GM12878 (cell line): ENCODE results near the gene LHX6. TPM values are rescaled to one million over a fixed set of nuclear protein-coding genes. Genes with fewer than 3 reads are reported as not detected.

Source experiments
- ATAC-seq: fragments of 200-7000 bp; cut with Tn5 transposase; 3 replicates; pipeline ENCODE4 v1.9.1; 2020; ENCODE audit warnings: mild to moderate bottlenecking, moderate library complexity
- BruUV-seq: library from RNA; stranded (reverse); fragments of 400-500 nt; replicated peaks from 2 replicates; lab custom pipeline; 2021; lab: Mats Ljungman, UMichigan
- CTCF ChIA-PET: fragments of 300-600 bp; sonication (Branson Sonifier 250); formaldehyde crosslinking; extraction: SDS; loops from one replicate; lab custom pipeline; 2021; ENCODE audit warnings: inconsistent platforms; lab: Yijun Ruan, JAX
- POLR2A ChIA-PET: fragments of 350-600 bp; formaldehyde crosslinking; extraction: SDS; loops from one replicate; lab custom pipeline; 2021; ENCODE audit warnings: inconsistent platforms; lab: Charles Lee
- RAD21 ChIA-PET: fragments of 300-600 bp; sonication (Branson Sonifier 250); formaldehyde crosslinking; loops from one replicate; lab custom pipeline; 2023; ENCODE audit warnings: antibody characterized with exemption; ENCODE audit not compliant: unreplicated experiment; lab: Charles Lee
- SMC1A ChIA-PET: fragments of 300-600 bp; sonication (Branson Sonifier 250); formaldehyde crosslinking; loops from one replicate; lab custom pipeline; 2023; ENCODE audit not compliant: unreplicated experiment, uncharacterized antibody; lab: Charles Lee
- DNase-seq: peaks from one replicate; pipeline ENCODE4 v3.0.0-alpha.2; 2011; ENCODE audit warnings: low read depth, low spot score
- FAIRE-seq: peaks from 3 replicates; lab custom pipeline; 2011; peaks lifted over from hg19 to GRCh38; lab: Jason Lieb, UNC
- H2AFZ ChIP-seq: 2 replicates; pipeline ENCODE4 v1.6.0; 2011; ENCODE audit warnings: low read depth, low read length, control low read depth; ENCODE audit not compliant: control insufficient read depth
- H3K27ac ChIP-seq: 2 replicates; pipeline ENCODE4 v1.5.1; 2011; ENCODE audit warnings: control low read depth; ENCODE audit not compliant: control insufficient read depth, insufficient read depth
- H3K27me3 ChIP-seq, 2 experiments: replicated peaks in 1 of 2; 2 replicates each; pipeline versions ENCODE4 v1.6.0 to v1.6.1; 2011; ENCODE audit warnings: low read length in 1 of 2; ENCODE audit not compliant: control insufficient read depth in 2 of 2, insufficient read depth in 2 of 2
- H3K36me3 ChIP-seq, 2 experiments: 2 replicates each; pipeline ENCODE4 v1.5.1; 2011; ENCODE audit warnings: low read length in 1 of 2; ENCODE audit not compliant: control insufficient read depth in 2 of 2, insufficient read depth in 2 of 2
- H3K4me1 ChIP-seq: 2 replicates; pipeline ENCODE4 v1.6.1; 2011; ENCODE audit warnings: mild to moderate bottlenecking, low read length, moderate library complexity, mixed read lengths; ENCODE audit not compliant: control insufficient read depth, insufficient read depth
- H3K4me2 ChIP-seq: 2 replicates; pipeline ENCODE4 v1.6.0; 2011; ENCODE audit warnings: control low read depth; ENCODE audit not compliant: control insufficient read depth, insufficient read depth
- H3K4me3 ChIP-seq: fragments of 200-600 bp; sonication (generic); 2 replicates; pipeline ENCODE4 v1.5.1; 2016
- H3K79me2 ChIP-seq: 2 replicates; pipeline ENCODE4 v1.6.0; 2011; ENCODE audit warnings: low read length; ENCODE audit not compliant: control insufficient read depth, insufficient read depth
- H3K9ac ChIP-seq: 2 replicates; pipeline ENCODE4 v1.8.0; 2011; ENCODE audit warnings: low read length, control low read depth, mixed read lengths; ENCODE audit not compliant: control insufficient read depth, insufficient read depth
- H3K9me3 ChIP-seq: replicated peaks from 3 replicates; pipeline ENCODE4 v1.5.1; 2011; ENCODE audit warnings: mild to moderate bottlenecking, low read length; ENCODE audit not compliant: control insufficient read depth, insufficient read depth
- H4K20me1 ChIP-seq: 2 replicates; pipeline ENCODE4 v1.6.0; 2011; ENCODE audit not compliant: control insufficient read depth, insufficient read depth
- BCLAF1 ChIP-seq: fragments of 450-650 bp; IDR thresholded peaks from 2 replicates; pipeline ENCODE4 v1.6.1; 2017; ENCODE audit warnings: antibody characterized with exemption, mild to moderate bottlenecking, moderate library complexity
- E2F8 ChIP-seq: fragments of 450-650 bp; IDR thresholded peaks from 2 replicates; pipeline ENCODE4 v1.6.1; 2018; ENCODE audit warnings: mild to moderate bottlenecking, low read depth, moderate library complexity; ENCODE audit not compliant: partially characterized antibody
- ETV6 ChIP-seq, 2 experiments: fragments of 450-650 bp in 1 of 2; IDR thresholded peaks in 1 of 2; conservative IDR thresholded peaks in 1 of 2; 2 replicates each; pipeline ENCODE4 v1.6.1; 2014; ENCODE audit warnings: antibody characterized with exemption in 1 of 2, borderline replicate concordance in 1 of 2, low read depth in 1 of 2, mild to moderate bottlenecking in 1 of 2, moderate library complexity in 1 of 2
- FOXM1 ChIP-seq: IDR thresholded peaks from 2 replicates; pipeline ENCODE4 v1.6.1; 2012; ENCODE audit warnings: low read depth, mild to moderate bottlenecking, inconsistent platforms, low read length, moderate library complexity
- IRF4 ChIP-seq: IDR thresholded peaks from 2 replicates; pipeline ENCODE4 v1.6.1; 2011; ENCODE audit warnings: low read depth, low read length
- MTA3 ChIP-seq: IDR thresholded peaks from 2 replicates; pipeline ENCODE4 v1.6.1; 2012; ENCODE audit warnings: low read length, inconsistent platforms, borderline replicate concordance
- NRF1 ChIP-seq: conservative IDR thresholded peaks from 2 replicates; pipeline ENCODE4 v1.6.1; 2011; ENCODE audit warnings: mild to moderate bottlenecking, low read depth, low read length, improper control_type of control experiment
- REST ChIP-seq: IDR thresholded peaks from 2 replicates; pipeline ENCODE4 v1.6.1; 2012; ENCODE audit warnings: mild to moderate bottlenecking, low read depth, low read length
- SKIL ChIP-seq: fragments of 450-650 bp; IDR thresholded peaks from 2 replicates; pipeline ENCODE4 v1.6.1; 2017; ENCODE audit warnings: mild to moderate bottlenecking, low read depth, inconsistent platforms; ENCODE audit not compliant: poor library complexity, severe bottlenecking
- SMARCA5 ChIP-seq: fragments of 450-650 bp; IDR thresholded peaks from 2 replicates; pipeline ENCODE4 v1.6.1; 2017; ENCODE audit warnings: mild to moderate bottlenecking
- SRF ChIP-seq, 2 experiments: IDR thresholded peaks; 2 replicates each; pipeline ENCODE4 v1.6.1; 2011; ENCODE audit warnings: low read depth in 2 of 2, low read length in 2 of 2, mild to moderate bottlenecking in 1 of 2, moderate library complexity in 1 of 2
- WGBS: methylation state at CpG from one replicate; pipeline ENCODE4 v1.1.6; 2016; ENCODE audit warnings: low lambda C conversion rate; ENCODE audit not compliant: insufficient replicate concordance, insufficient coverage; ENCODE audit errors: missing lambda C conversion rate; 5-methylcytosine and 5-hydroxymethylcytosine counted together
- in situ Hi-C: fragments of 300-500 bp; cut with MboI; formaldehyde crosslinking; loops from 9 replicates; pipeline ENCODE4 v1.14.3; 2018; ENCODE audit warnings: mixed read lengths
- intact Hi-C: fragments of 100-400 bp; cut with micrococcal nuclease; formaldehyde crosslinking; loops from one replicate; pipeline ENCODE4 v1.14.2; 2022; ENCODE audit not compliant: unreplicated experiment
- polyA plus RNA-seq, 11 experiments: library from polyadenylated mRNA; depleted of rRNA in 4 of 11; unstranded in 6 of 11; stranded (reverse) in 5 of 11; fragments of >200 nt; fragmentation: Nextera tagmentation in 4 of 11; fragmentation: Illumina TruSeq in 1 of 11; extraction: Ambion mirVana in 4 of 11; extraction: Trizol in 1 of 11; gene quantifications; 1 replicate in 1 of 11; 2 replicates in 10 of 11; pipeline versions ENCODE4 v1.2.1 to v1.2.3, GENCODE V29; 2011 to 2016; ENCODE audit warnings: inconsistent platforms in 2 of 11, missing spikeins in 2 of 11, low read depth in 1 of 11
- total RNA-seq, 4 experiments: library from RNA; depleted of rRNA in 3 of 4; stranded (reverse); fragments of >200 nt in 3 of 4; fragmentation: Illumina TruSeq in 1 of 4; extraction: Trizol in 1 of 4; gene quantifications; 2 replicates each; pipeline versions ENCODE4 v1.2.1 to v1.2.3, GENCODE V29; 2013 to 2021

The LHX6 gene
- total and polyA plus RNA-seq, 10 of the 15 experiments (the other 5 are each of a cell fraction or from before 2014, with no cell fraction given), result not detected

GRCh38 chr9:122216798-122217418 lies 11.8 kb downstream of the LHX6 start:
- CTCF ChIA-PET, result no interaction called here
- DNase-seq, result no peak
- no peaks in the 10 kb centered on the region; the same call in 2 of the 3 replicates for H3K9me3 ChIP-seq
- RAD21 ChIA-PET, result no interaction called here
- no peak overlapping the region for H3K9ac ChIP-seq
- in situ Hi-C loops (no loop called here), intact Hi-C loops (no loop called here)
- H2AFZ ChIP-seq, result no peak overlapping the region
- no peaks in the 10 kb centered on the region for H3K4me1 ChIP-seq
- no peak for FAIRE-seq
- BruUV-seq, result no TSS peak
- H3K79me2 ChIP-seq, result no peaks in the 10 kb centered on the region
- SMC1A ChIA-PET, result no interaction called here
- TF ChIP-seq IRF4 (no peak), ETV6 (conservative IDR thresholded peaks at IDR 0.05 in 1 of 2, IDR thresholded peaks at IDR 0.05 in 1 of 2; ENCODE audit: borderline replicate concordance in 1 of 2, low read depth in 1 of 2) (no peak), E2F8 (no peak), MTA3 (no peak), SRF (IDR thresholded peaks at IDR 0.05; ENCODE audit: low read depth in 2 of 2, low read length in 2 of 2) (no peak), BCLAF1 (no peak), SMARCA5 (no peak), NRF1 (no peak), SKIL (no peak), FOXM1 (no peak), REST (no peak)
- TF ChIP-seq, all 136 proteins: peak for 0
- no peak for ATAC-seq
- WGBS, result 83% methylated on average over 30 of the region's 35 CpGs
- H3K4me2 ChIP-seq, result no peak overlapping the region
- no peak overlapping the region for H3K4me3 ChIP-seq
- H3K27me3 ChIP-seq, result peaks cover 17 to 31% of the 10 kb centered on the region in 2 experiments
- POLR2A ChIA-PET, result no interaction called here
- H3K27ac ChIP-seq, result no peak overlapping the region
- no peaks in the 10 kb centered on the region for H3K36me3 ChIP-seq
- H4K20me1 ChIP-seq, result 0 out of 2 replicates have a peak, but pooled peaks cover 3% of the 10 kb centered on the region
